Calu3 (cell line): ENCODE measurements around the gene LYL1. TPM values are rescaled to one million over a fixed set of nuclear protein-coding genes. Genes with fewer than 3 reads are reported as not detected.

ENCODE experiments used
- BruUV-seq: library from RNA; stranded (reverse); fragments of 400-500 nt; replicated peaks from 2 replicates; lab custom pipeline; 2021; lab: Mats Ljungman, UMichigan
- CTCF ChIA-PET: fragments of 300-600 bp; sonication (Branson Sonifier 250); formaldehyde crosslinking; loops from one replicate; lab custom pipeline; 2022; ENCODE audit warnings: antibody characterized with exemption; lab: Charles Lee
- DNase-seq: peaks from one replicate; pipeline ENCODE4 v3.0.0; 2022
- H3K27ac Mint-ChIP-seq: one replicate; pipeline ENCODE4 v1.8.0; 2022; ENCODE audit warnings: mixed read lengths; ENCODE audit not compliant: unreplicated experiment
- H3K27me3 Mint-ChIP-seq: one replicate; pipeline ENCODE4 v1.8.0; 2022; ENCODE audit warnings: mixed read lengths; ENCODE audit not compliant: unreplicated experiment
- H3K36me3 Mint-ChIP-seq: one replicate; pipeline ENCODE4 v1.8.0; 2022; ENCODE audit warnings: mild to moderate bottlenecking, moderate library complexity, mixed read lengths; ENCODE audit not compliant: insufficient read depth, unreplicated experiment
- H3K4me1 Mint-ChIP-seq: one replicate; pipeline ENCODE4 v1.8.0; 2022; ENCODE audit warnings: mild to moderate bottlenecking, low read depth, mixed read lengths; ENCODE audit not compliant: unreplicated experiment
- H3K4me3 Mint-ChIP-seq: one replicate; pipeline ENCODE4 v1.8.0; 2022; ENCODE audit warnings: mild to moderate bottlenecking, low read depth, moderate library complexity, mixed read lengths; ENCODE audit not compliant: unreplicated experiment
- H3K9me3 Mint-ChIP-seq: one replicate; pipeline ENCODE4 v1.8.0; 2022; ENCODE audit warnings: low read depth, mixed read lengths; ENCODE audit not compliant: unreplicated experiment
- intact Hi-C: fragments of 100-400 bp; cut with micrococcal nuclease; formaldehyde crosslinking; loops from one replicate; pipeline ENCODE4 v1.10.0; 2022; ENCODE audit not compliant: unreplicated experiment
- total RNA-seq: library from RNA; stranded (reverse); gene quantifications from 2 replicates; pipeline ENCODE4 v1.2.3, GENCODE V29; 2022
- TF ChIP-seq, protein P1 (sequence below): fragments of 200-600 bp; IDR thresholded peaks from one replicate; pipeline ENCODE4 v1.8.0; 2022; ENCODE audit warnings: antibody characterized with exemption; ENCODE audit not compliant: unreplicated experiment

The LYL1 gene
- total RNA-seq, 1 experiment from 2014 or later = not detected

DNA sequence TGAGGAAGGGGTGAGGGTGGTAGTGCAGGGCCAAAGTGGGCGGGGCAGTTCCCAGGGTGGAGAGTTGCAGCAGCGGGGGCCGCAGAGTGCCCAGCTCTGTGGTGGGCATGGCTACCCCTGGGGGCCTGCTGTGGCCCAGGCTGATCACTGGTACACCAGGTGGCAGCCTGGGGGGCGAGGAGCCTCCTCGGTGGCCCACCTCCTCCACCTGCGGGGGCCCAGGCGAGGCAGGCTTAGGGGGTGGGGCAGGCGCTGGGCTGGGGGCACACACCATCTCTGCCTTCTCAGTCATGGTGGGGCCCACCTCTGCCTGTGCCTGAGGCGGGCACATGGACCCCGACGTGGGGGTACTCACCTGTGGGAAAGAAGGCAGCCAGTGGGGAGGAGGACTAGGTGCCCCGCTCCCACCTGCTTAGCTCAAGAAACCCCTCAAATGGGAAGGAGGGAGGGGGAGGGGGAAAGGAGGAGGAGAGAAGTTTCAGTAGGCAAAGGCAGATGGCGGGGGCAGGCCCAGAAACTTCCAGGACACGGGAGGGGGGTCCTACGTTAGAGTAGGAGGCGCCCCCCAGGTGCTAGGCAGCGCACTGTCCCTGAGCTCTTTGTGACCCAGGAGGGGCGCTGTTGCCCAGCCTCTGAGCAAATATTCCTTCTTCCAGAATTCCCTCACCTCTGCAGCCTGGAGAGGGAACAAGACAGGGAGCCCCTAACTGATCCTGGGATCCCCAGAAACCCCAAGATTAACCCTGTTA lies 1.6 kb downstream of the LYL1 start:
- BruUV-seq = no TSS peak
- TF ChIP-seq, protein P1, sequence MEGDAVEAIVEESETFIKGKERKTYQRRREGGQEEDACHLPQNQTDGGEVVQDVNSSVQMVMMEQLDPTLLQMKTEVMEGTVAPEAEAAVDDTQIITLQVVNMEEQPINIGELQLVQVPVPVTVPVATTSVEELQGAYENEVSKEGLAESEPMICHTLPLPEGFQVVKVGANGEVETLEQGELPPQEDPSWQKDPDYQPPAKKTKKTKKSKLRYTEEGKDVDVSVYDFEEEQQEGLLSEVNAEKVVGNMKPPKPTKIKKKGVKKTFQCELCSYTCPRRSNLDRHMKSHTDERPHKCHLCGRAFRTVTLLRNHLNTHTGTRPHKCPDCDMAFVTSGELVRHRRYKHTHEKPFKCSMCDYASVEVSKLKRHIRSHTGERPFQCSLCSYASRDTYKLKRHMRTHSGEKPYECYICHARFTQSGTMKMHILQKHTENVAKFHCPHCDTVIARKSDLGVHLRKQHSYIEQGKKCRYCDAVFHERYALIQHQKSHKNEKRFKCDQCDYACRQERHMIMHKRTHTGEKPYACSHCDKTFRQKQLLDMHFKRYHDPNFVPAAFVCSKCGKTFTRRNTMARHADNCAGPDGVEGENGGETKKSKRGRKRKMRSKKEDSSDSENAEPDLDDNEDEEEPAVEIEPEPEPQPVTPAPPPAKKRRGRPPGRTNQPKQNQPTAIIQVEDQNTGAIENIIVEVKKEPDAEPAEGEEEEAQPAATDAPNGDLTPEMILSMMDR = no peak
- H3K27ac Mint-ChIP-seq = no peak overlapping the region
- intact Hi-C loops = loop anchor here (5.0 kb wide), 1 partner anchor 161 kb away; no protein-coding TSS in a partner anchor
- peaks cover 20% of the 10 kb centered on the region for H3K36me3 Mint-ChIP-seq
- H3K27me3 Mint-ChIP-seq = no peaks in the 10 kb centered on the region
- H3K9me3 Mint-ChIP-seq = no peaks in the 10 kb centered on the region
- H3K4me3 Mint-ChIP-seq = no peak overlapping the region
- DNase-seq = no peak
- no peaks in the 10 kb centered on the region for H3K4me1 Mint-ChIP-seq
- CTCF ChIA-PET = interaction anchor here (1.2 kb wide), 1 partner anchor 40 kb away, joined by 4 read pairs; no protein-coding TSS in a partner anchor

GRCh38 chr19:13100031-13100588 lies 2.5 kb downstream of the LYL1 start:
- intact Hi-C loops = loop anchor here (5.0 kb wide), 1 partner anchor 162 kb away; no protein-coding TSS in a partner anchor
- no peaks in the 10 kb centered on the region for H3K9me3 Mint-ChIP-seq
- no peak for DNase-seq
- TF ChIP-seq, protein P1 = no peak
- no peak overlapping the region for H3K27ac Mint-ChIP-seq
- no peaks in the 10 kb centered on the region for H3K27me3 Mint-ChIP-seq
- BruUV-seq = no TSS peak
- CTCF ChIA-PET = no interaction called here
- no peak overlapping the region for H3K4me3 Mint-ChIP-seq
- no peaks in the 10 kb centered on the region for H3K4me1 Mint-ChIP-seq
- peaks cover 24% of the 10 kb centered on the region for H3K36me3 Mint-ChIP-seq

DNA sequence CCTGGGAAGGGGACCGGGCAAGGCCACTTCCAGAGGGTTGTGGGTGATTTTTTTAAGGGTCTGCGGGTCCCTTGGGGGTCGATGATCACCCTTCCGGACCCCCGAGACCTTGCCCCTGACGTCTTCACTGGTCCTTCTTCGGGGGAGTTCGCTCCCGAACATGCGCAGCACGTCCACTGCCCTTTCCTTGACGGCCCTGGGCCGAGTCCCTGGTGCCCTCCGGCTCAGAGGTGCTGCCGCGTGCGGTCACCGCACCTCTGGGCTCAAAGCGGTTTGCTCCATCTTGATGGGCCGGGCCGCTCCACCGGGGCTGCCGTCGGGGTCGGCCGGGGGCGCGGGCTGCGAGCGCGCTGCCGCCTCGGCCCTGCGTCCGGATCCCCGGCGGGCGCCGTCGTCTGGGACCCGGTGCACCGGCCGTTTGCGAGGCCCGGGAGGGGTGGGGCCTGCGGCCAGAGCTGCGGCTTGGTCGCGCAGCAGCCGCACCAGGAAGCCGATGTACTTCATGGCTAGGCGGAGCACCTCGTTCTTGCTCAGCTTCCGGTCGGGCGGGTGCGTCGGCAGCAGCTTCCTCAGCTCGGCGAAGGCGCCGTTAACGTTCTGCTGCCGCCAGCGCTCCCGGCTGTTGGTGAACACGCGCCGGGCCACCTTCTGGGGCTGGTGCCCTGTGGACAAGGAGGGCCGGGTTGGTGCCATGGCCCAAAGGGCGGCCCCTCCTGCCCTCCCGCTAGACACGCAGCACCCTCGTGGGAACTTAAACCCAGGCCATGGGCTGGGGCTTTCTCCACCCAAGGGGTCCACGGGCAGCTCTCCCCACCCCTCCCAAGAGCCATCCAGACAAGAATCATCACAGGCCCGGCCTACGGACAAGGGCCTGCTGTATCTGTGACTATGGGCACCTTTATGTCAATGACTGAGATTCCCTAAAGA lies 3.3 kb downstream of the LYL1 start:
- Mint-ChIP-seq H3K27me3 (no peaks in the 10 kb centered on the region), H3K4me3 (peak overlapping the region; percentile 61), H3K27ac (no peak overlapping the region), H3K36me3 (peaks cover 24% of the 10 kb centered on the region), H3K9me3 (no peaks in the 10 kb centered on the region), H3K4me1 (no peaks in the 10 kb centered on the region)
- peak; percentile 29 for DNase-seq
- no TSS peak for BruUV-seq
- intact Hi-C loops = no loop called here
- CTCF ChIA-PET = no interaction called here
- TF ChIP-seq, protein P1 = no peak
